ENCODE results near the gene CORO7. TPM values are rescaled to one million over a fixed set of nuclear protein-coding genes. Genes with fewer than 3 reads are reported as not detected.
A peak's percentile ranks its signal among the peaks of the same experiment; 100 is the strongest.

The CORO7 gene
- polyA plus RNA-seq, 3 donors: 44.7 to 181 (median 68.4) TPM

- Mint-ChIP-seq H3K27me3 (ENCODE audit: low read depth in 3 of 3) (peaks cover 0 to 2% (median 1%) of the 10 kb centered on the region in 3 donors), H3K4me1 (no peaks in the 10 kb centered on the region), H3K36me3 (peaks cover 53 to 89% of the 10 kb centered on the region in 2 donors), H3K27ac (no peak overlapping the region), H3K9me3 (no peaks in the 10 kb centered on the region), H3K4me3 (no peak overlapping the region)
- TF ChIP-seq CTCF (IDR thresholded peaks at IDR 0.05): no peak
- no peak overlapping the region for H3K9ac ChIP-seq (ENCODE audit: insufficient read depth, low read length, poor library complexity, severe bottlenecking)
- intact Hi-C loops (cut with micrococcal nuclease): no loop called here
- DNase-seq: no peak
- peaks cover 93% of the 10 kb centered on the region for H4K20me1 ChIP-seq (ENCODE audit: insufficient read depth, low read length)
- no peaks in the 10 kb centered on the region for H3K9me3 ChIP-seq (replicated peaks in 1 of 2; ENCODE audit: control insufficient read depth in 1 of 2, insufficient read depth in 1 of 2, low read length in 2 of 2)
- peaks cover 12% of the 10 kb centered on the region for H3K79me2 ChIP-seq (ENCODE audit: insufficient read depth, low read length)
- H3K36me3 ChIP-seq (replicated peaks in 1 of 2; ENCODE audit: control insufficient read depth in 1 of 2, insufficient read depth in 2 of 2, low read length in 2 of 2): peaks cover 72 to 97% of the 10 kb centered on the region in 2 donors
- no peaks in the 10 kb centered on the region for H3K27me3 ChIP-seq (ENCODE audit: control insufficient read depth in 2 of 2, insufficient read depth in 2 of 2, low read length in 2 of 2)
- no peak overlapping the region for H3K4me3 ChIP-seq (replicated peaks in 1 of 3; ENCODE audit: low read depth in 2 of 3, low read length in 3 of 3)
- no peak overlapping the region for H2AFZ ChIP-seq (ENCODE audit: insufficient read depth, low read depth, low read length, poor library complexity, severe bottlenecking)
- WGBS (ENCODE audit: insufficient coverage): 100% methylated on average over 6 of the region's 12 CpGs
- H3K4me2 ChIP-seq (replicated peaks; ENCODE audit: extremely low read depth, low read length, poor library complexity, severe bottlenecking): no peak overlapping the region
- no peak overlapping the region for H3K27ac ChIP-seq (ENCODE audit: low read depth in 1 of 2, low read length in 2 of 2)
- H3K4me1 ChIP-seq (ENCODE audit: control insufficient read depth in 1 of 2, insufficient read depth in 2 of 2, low read length in 2 of 2): no peaks in the 10 kb centered on the region
Measured at GRCh38 chr16:4365615-4366014, 50.8 kb downstream of the CORO7 start.

- no peak for DNase-seq
- Mint-ChIP-seq H3K4me3 (no peak overlapping the region), H3K27me3 (ENCODE audit: low read depth in 3 of 3) (peaks cover 0 to 2% (median 1%) of the 10 kb centered on the region in 3 donors), H3K9me3 (no peaks in the 10 kb centered on the region), H3K36me3 (peaks cover 55 to 91% of the 10 kb centered on the region in 2 donors), H3K4me1 (no peaks in the 10 kb centered on the region), H3K27ac (peak overlapping the region in 1 of 7 donors; percentile 33)
- no peak overlapping the region for H3K4me2 ChIP-seq (replicated peaks; ENCODE audit: extremely low read depth, low read length, poor library complexity, severe bottlenecking)
- H3K9me3 ChIP-seq (replicated peaks in 1 of 2; ENCODE audit: control insufficient read depth in 1 of 2, insufficient read depth in 1 of 2, low read length in 2 of 2): no peaks in the 10 kb centered on the region
- H2AFZ ChIP-seq (ENCODE audit: insufficient read depth, low read depth, low read length, poor library complexity, severe bottlenecking): no peak overlapping the region
- H3K4me1 ChIP-seq (ENCODE audit: control insufficient read depth in 1 of 2, insufficient read depth in 2 of 2, low read length in 2 of 2): no peaks in the 10 kb centered on the region
- H3K27ac ChIP-seq (ENCODE audit: low read depth in 1 of 2, low read length in 2 of 2): no peak overlapping the region
- H3K36me3 ChIP-seq (replicated peaks in 1 of 2; ENCODE audit: control insufficient read depth in 1 of 2, insufficient read depth in 2 of 2, low read length in 2 of 2): peaks cover 77 to 97% of the 10 kb centered on the region in 2 donors
- peaks cover 93% of the 10 kb centered on the region for H4K20me1 ChIP-seq (ENCODE audit: insufficient read depth, low read length)
- peaks cover 6% of the 10 kb centered on the region for H3K79me2 ChIP-seq (ENCODE audit: insufficient read depth, low read length)
- intact Hi-C loops (cut with micrococcal nuclease): no loop called here
- no peak for TF ChIP-seq CTCF (IDR thresholded peaks at IDR 0.05)
- H3K4me3 ChIP-seq (replicated peaks in 1 of 3; ENCODE audit: low read depth in 2 of 3, low read length in 3 of 3): no peak overlapping the region
- WGBS (ENCODE audit: insufficient coverage): 95% methylated on average over 9 of the region's 10 CpGs
- H3K27me3 ChIP-seq (ENCODE audit: control insufficient read depth in 2 of 2, insufficient read depth in 2 of 2, low read length in 2 of 2): no peaks in the 10 kb centered on the region
- H3K9ac ChIP-seq (ENCODE audit: insufficient read depth, low read length, poor library complexity, severe bottlenecking): no peak overlapping the region
Measured at GRCh38 chr16:4365014-4365406, 51.4 kb downstream of the CORO7 start.

Measured in CD14-positive monocyte (primary cell).